HG03457 (cell line): ENCODE data around the gene MAST2.
"Not testable (repeated sequence)": the region's sequence is repeated elsewhere in the genome, so short reads cannot be mapped to it uniquely, and the experiment has no call there.

Experiments used
- ATAC-seq: cut with Tn5 transposase; IDR thresholded peaks from one replicate; pipeline ENCODE4 v1.9.1; 2021; ENCODE audit warnings: moderate number of reproducible peaks; ENCODE audit not compliant: unreplicated experiment

Gene MAST2

GRCh38 chr1:46056325-46056724 lies 252.9 kb downstream of the MAST2 start:
- no peak for ATAC-seq

DNA sequence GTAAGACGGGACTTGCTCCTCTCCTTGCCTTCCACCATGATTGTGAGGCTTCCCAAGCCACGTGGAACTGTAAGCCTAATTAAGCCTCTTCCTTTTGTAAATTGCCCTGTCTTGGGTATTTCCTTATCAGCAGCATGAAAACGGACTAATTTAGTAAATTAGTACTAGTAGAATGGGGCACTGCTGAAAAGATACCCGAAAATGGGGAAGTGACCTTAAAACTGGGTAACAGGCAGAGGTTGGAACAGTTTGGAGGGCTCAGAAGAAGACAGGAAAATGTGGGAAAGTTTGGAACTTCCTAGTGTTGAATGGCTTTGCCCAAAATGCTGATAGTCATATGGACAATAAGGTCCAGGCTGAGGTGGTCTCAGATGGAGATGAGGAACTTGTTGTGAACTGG lies 253.8 kb downstream of the MAST2 start:
- not testable (repeated sequence) for ATAC-seq

DNA sequence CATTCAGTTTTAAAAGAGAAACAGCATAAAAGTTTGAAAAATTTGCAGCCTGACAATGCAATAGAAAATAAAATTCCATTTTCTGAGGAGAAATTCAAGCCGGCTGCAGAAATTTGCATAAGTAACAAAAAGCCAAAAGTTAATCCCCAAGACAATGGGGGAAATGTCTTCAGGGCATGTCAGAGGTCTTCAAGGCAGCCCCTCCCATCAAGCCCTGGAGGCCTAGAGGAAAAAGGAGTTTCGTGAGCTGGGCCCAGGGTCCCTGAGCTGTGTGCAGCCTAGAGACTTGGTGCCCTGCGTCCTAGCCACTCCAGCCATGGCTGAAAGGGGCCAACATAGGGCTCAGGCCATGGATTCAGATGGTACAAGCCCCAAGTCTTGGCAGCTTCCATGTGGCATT lies 254.4 kb downstream of the MAST2 start:
- no peak for ATAC-seq

DNA sequence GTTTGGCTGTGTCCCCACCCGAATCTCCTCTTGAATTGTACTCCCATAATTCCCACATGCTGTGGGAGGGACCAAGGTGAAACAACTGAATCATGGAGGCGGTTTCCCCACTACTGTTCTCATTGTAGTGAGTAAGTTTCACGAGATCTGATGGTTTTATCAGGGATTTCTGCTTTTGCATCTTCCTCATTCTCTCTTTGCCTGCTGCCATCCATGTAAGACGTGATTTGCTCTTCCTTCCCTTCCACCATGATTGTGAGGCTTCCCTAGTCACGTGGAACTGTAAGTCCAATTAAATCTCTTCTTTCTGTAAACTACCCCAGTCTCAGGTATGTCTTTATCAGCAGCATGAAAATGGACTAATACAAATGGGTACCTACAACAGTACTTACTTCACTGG lies 255.5 kb downstream of the MAST2 start:
- ATAC-seq: no peak

DNA sequence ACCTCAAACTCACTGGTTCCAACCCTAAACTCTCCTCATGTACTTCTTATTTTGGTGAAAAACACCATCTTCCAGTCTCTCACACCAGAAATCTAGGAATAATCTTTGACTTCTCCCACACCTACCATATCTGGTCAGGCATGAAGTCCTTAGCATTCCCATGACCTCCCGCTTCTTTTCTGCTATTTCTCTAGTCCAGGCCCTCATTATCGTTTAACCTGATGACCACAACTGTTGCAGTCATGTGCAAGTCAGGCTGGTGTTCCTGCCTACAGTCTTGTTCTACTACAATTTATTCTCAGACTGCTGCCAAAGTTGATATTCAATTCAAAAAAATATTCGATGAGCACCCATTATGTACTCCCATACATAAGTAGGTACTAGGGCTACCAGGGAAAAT lies 257.7 kb downstream of the MAST2 start:
- no peak for ATAC-seq

DNA sequence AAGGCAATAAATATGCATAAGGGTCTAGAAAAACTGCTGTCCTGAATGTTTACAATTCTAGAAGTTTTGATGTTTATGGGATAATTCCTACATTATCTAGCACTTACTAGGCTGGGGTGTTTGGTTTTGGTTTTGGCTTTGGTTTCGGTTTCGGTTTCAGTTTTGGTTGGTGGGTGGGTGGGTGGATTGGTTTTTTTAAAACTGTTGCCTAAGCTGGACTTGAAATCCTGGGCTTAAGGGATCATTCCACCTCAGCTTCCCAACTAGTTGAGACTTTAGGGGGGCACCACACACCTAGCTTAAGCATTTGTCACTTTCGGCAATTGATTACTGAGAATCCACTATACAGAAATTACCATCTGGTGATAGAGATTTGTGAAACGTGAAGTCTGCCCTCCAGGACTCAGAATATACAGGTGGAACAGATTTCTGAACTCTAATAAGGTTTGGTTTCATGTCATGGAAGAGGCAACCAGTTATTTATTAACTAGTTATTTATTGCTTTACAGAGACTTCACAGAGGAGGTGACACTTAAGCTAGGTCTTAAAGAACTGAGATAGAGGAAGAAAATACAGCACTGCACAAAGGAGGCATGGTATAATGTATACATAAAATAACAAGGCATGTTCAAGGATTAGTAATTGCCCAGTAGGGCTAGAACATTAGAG lies 259.4 kb downstream of the MAST2 start:
- ATAC-seq: no peak

- no peak for ATAC-seq
Measured at GRCh38 chr1:46064708-46065107, 261.3 kb downstream of the MAST2 start.

DNA sequence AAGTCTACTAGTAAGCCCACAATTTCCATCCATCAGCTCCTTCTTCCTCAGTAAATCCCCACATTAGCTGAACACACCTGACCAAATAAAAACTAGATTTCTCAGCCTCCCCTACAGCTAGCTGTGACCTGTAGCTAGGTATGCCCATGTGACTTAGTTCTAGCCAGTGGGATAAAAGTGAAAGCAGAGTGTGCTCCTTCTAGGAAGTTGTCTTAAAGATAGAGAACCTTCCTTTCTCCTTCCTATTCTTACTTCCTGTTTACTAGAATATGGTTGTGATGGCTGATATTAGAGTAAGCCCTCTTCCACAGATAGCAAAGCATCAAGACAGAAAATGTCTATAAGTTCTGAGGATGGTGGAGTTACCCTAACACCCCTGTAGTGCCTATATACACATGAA lies 262.0 kb downstream of the MAST2 start:
- no peak for ATAC-seq

GRCh38 chr1:46067652-46068051 lies 264.2 kb downstream of the MAST2 start:
- no peak for ATAC-seq

- no peak for ATAC-seq
Measured at GRCh38 chr1:46068525-46068924, 265.1 kb downstream of the MAST2 start.

DNA sequence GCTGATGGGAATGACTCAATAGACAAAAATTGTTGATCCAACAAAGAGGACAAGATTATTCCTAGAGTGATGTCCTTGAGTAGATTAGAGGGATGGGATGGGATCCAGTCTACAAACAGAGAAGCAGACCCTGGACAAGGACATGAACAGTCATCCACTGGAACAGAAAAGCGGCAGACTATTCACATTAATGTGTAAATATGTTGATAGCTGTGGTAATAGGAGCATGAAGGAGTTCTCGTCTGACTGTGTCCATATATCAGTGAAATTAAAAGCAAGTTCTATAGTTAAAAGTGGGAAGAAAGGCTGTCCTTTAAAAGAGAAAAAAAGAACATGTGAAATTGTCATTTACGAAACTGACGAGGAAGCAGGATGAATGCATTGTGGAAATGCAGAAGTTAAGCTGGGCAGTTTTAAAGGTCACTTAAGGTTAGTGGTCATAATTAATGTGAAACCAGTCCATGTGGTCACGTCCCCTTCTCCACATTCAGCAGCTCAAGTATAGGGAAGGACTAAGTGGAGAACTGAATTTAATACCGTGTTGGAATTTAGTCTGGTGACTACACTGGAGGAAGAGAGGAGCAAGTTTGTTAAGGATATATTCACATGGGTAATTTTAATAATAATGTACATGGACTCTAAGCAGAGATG lies 266.9 kb downstream of the MAST2 start:
- no peak for ATAC-seq

- no peak for ATAC-seq
Measured at GRCh38 chr1:46072975-46073374, 269.6 kb downstream of the MAST2 start.

DNA sequence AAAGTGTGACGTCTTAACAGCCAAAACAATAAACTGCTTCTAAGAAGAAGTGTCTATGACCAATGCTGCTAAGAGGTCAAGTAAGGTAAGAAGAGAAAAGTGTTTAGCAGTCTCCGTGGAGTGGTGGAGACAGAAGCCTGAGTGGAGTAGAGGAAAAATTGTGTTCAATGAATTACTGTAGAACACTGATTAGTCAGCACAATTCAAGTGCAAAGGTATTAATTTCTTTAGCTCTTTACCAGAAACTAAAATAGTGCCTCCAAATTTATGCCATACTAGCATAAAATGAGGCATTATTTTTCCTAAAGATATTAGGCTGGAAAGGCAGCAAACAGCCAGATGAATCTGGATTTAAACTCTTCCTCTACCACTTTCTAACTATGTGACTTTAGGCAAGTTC lies 272.9 kb downstream of the MAST2 start:
- no peak for ATAC-seq

DNA sequence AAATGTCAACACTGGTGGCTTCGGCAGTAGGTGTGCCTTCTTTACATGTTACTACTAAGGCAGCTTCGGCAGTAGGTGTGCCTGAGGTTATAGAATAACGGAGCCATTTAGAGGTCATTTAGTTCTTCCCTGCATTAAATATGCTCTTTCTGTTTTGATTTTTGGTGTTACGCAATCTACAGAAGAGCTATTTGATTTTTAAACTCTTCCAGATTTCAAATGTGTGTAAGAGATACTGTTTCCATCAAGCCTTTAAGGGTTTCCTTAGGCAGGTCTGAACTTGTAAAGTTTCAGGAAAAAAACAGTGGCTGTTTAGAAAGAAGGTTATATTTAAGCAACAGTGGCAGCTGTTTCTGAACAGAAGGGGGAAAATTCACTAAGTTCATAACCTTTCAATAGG lies 274.2 kb downstream of the MAST2 start:
- ATAC-seq: no peak

DNA sequence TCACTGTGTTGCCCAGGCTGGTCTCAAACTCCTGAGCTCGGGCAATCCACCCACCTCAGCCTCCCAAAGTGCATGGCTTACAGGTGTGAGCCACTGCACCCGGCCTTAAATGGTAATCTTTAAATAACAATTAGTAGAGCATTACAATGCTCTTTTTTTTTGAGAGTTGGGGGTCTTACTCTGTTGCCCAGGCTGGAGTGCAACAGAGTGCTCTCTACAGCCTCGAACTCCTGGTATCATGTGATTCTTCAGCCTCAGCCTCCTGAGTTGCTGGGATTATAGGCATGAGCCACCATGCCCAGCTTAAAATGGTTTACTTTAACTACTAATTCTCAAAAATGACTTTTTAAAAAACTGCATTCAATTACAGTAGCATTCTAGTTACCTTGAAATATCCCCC lies 276.8 kb downstream of the MAST2 start:
- ATAC-seq: no peak

DNA sequence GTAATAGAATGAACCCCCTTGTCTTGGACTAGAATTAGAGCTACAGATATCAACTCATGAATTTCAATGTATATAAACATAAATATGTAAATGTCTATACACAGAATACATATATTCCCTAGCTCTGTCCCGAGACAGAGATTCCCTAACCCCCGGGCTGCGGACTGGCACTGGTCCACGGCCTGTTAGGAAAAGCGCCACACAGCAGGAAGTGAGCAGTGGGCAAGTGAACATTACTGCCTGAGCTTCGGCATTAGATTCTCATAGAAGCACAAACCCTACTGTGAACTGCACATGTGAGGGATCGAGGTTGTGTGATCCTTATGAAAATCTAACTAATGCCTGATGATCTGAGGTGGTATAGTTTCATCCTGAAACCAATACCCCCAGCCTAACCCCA lies 277.8 kb downstream of the MAST2 start:
- no peak for ATAC-seq

DNA sequence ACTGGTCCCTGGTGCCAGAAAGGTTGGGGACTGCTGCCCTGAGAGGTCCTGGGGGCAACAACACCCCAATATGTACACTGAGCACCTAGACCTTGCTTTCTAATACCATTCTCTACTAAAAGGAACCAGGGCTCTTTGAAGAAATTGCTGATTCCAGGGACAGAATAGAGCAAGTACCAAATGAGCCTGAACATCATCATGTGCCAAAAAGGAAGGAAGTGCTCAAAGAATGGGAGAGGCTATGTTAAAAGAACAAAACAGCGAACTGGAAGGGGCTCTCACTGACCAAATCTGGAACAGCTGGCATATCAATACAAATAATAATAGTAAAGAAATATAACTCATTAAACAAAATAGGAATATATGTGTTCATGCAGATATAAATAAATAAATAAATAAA lies 278.2 kb downstream of the MAST2 start:
- ATAC-seq: no peak

GRCh38 chr1:46083579-46083978 lies 280.2 kb downstream of the MAST2 start:
- no peak for ATAC-seq

DNA sequence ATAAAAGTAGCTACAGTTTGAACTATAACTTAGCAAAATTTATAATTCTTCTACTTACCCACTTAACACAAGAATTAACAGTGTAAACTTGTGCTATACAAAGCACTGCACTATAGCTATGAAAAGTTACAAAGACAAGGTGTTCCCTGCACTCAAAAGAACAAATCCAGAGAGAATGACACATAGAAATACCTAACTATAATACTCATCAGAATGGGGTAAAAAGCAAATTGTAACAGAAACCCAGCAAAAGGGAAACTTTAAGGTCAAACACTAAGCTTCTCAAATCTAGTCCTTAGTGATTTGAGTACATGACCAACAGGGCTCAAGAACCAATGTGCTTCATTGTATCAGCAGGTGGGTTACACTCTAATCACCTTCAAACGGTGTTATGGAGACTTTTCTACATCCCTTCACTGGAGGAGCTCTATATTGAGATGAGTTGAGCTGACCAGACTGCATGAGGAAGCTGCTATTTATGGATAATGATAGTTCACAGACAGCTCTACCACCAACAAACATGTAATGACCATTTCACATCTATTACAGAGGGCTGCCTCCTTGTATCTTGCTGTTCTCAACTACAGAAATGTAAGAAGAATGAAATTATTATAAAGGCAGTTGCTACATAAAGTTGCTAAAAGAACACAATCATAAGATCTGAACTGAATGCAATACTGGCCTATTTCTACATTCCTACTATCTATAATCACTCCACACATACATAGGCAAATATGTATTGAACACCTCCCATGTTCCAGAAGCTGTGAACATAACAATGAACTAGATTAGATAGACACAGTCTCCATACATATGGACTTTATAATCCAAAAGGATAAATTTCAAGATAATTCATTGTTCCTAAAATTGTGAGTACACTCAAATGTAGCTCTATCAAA lies 281.4 kb downstream of the MAST2 start:
- ATAC-seq: no peak
